ENCODE measurements around the gene RAPGEF6. TPM values are rescaled to one million over a fixed set of nuclear protein-coding genes. Genes with fewer than 3 reads are reported as not detected.

RAPGEF6 gene
- total and polyA plus RNA-seq, 2 experiments from 2014 or later = 9.5 to 20.3 TPM

DNA sequence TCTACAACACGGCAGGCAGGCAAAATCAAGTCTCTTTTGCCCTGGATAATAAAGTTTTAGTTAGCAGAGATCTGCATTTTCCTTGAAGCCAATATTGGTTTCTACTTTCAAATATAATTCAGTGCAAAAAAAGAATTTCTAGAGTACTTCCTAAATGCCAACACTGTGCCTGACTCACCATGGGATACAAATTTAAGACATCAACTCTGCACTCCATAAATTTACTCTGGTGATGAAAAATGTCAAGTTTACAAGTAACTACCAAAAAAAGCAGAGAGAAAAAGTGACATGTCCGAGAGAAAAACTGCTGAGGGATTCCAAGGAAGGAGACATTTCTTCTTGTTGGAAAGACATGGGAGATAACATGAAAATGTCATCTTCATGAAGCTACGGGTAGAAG, 119.7 kb downstream of the RAPGEF6 start (continued):
- TF ChIP-seq, protein P1, sequence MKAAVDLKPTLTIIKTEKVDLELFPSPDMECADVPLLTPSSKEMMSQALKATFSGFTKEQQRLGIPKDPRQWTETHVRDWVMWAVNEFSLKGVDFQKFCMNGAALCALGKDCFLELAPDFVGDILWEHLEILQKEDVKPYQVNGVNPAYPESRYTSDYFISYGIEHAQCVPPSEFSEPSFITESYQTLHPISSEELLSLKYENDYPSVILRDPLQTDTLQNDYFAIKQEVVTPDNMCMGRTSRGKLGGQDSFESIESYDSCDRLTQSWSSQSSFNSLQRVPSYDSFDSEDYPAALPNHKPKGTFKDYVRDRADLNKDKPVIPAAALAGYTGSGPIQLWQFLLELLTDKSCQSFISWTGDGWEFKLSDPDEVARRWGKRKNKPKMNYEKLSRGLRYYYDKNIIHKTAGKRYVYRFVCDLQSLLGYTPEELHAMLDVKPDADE (IDR thresholded peaks at IDR 0.05) = no peak
- no peak for TF ChIP-seq EZH2 (IDR thresholded peaks at IDR 0.05; ENCODE audit: low read depth, unreplicated experiment)
- TF ChIP-seq CREB1 (CRISPR knock-in tag; IDR thresholded peaks at IDR 0.05; ENCODE audit: low read depth) = no peak
- TF ChIP-seq, protein P2, sequence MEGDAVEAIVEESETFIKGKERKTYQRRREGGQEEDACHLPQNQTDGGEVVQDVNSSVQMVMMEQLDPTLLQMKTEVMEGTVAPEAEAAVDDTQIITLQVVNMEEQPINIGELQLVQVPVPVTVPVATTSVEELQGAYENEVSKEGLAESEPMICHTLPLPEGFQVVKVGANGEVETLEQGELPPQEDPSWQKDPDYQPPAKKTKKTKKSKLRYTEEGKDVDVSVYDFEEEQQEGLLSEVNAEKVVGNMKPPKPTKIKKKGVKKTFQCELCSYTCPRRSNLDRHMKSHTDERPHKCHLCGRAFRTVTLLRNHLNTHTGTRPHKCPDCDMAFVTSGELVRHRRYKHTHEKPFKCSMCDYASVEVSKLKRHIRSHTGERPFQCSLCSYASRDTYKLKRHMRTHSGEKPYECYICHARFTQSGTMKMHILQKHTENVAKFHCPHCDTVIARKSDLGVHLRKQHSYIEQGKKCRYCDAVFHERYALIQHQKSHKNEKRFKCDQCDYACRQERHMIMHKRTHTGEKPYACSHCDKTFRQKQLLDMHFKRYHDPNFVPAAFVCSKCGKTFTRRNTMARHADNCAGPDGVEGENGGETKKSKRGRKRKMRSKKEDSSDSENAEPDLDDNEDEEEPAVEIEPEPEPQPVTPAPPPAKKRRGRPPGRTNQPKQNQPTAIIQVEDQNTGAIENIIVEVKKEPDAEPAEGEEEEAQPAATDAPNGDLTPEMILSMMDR (conservative IDR thresholded peaks at IDR 0.05; ENCODE audit: low read depth in 2 of 2) = no peak

DNA sequence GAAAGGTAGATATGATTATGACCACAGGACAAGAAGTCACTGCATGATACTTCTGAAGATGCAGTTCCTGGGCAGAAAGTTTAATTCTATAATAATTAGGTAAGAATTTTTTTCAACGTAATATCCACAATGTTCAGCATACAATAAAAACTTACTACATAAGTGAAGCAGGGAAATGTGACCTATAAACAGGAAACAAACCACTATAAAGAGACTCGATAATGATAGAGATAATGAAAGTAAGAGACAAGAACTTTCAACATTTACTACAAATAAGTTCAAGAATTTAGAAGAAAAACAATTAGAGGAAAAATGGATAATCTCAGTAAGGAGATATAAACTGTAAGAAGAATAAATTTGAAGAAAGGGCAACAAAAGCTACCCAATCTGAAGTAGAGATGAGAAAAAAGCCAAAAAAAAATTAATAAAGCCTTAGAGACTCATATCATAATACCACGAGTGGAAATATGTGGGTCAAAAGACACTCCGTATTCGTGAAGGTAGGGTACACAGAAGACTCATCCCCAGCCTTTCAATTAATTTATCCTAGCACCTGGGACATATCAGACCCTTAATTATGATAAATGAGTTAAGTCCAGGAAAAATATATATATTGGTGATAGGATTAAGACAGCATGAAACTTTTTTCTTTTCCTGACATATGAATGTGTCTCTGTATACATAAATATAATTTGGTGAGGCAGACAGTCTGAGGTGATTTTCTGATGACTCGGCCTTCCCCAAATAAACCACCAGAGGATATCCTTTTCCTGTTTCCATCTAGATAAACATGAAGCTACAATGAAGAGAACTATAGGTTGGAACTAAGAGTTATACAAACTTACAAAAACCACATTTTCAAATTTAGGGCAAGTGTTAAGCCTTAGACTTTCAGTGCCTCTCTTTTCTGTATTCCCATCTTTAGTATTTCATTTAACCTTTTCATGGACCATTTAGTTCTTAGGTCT, 120.4 kb downstream of the RAPGEF6 start:
- H3K27me3 ChIP-seq (ENCODE audit: insufficient read depth) = no peaks in the 10 kb centered on the region
- H3K79me2 ChIP-seq (replicated peaks; ENCODE audit: insufficient read depth) = no peaks in the 10 kb centered on the region
- H3K27ac ChIP-seq (ENCODE audit: low read depth) = no peak overlapping the region
- H3K4me2 ChIP-seq = no peak overlapping the region
- H3K4me1 ChIP-seq (ENCODE audit: insufficient read depth) = no peaks in the 10 kb centered on the region
- ATAC-seq (no peak), DNase-seq (ENCODE audit: low spot score) (no peak)
- H3K36me3 Mint-ChIP-seq (ENCODE audit: low read depth) = peaks cover 5% of the 10 kb centered on the region; the same call in 1 of the 3 replicates
- peaks cover 4% of the 10 kb centered on the region; the same call in 1 of the 3 replicates for H3K4me1 Mint-ChIP-seq
- no peak overlapping the region for H3K4me3 ChIP-seq
- no peaks in the 10 kb centered on the region for H3K9me3 Mint-ChIP-seq
- H3F3A ChIP-seq (replicated peaks; ENCODE audit: low read depth) = no peaks in the 10 kb centered on the region
- H3K9me2 ChIP-seq (ENCODE audit: insufficient read depth) = no peaks in the 10 kb centered on the region
- TF ChIP-seq ZNF331 (CRISPR knock-in tag; IDR thresholded peaks at IDR 0.05; ENCODE audit: low read depth) = no peak
- no peak overlapping the region for H3K4me3 Mint-ChIP-seq
- no peak overlapping the region for H3K27ac Mint-ChIP-seq
- no peaks in the 10 kb centered on the region for H3K27me3 Mint-ChIP-seq (ENCODE audit: insufficient read depth, low read depth, poor library complexity)
- no peaks in the 10 kb centered on the region for H4K20me1 ChIP-seq (replicated peaks; ENCODE audit: insufficient read depth)
- no peaks in the 10 kb centered on the region for H3K36me3 ChIP-seq (ENCODE audit: insufficient read depth)
- H2AFZ ChIP-seq = no peak overlapping the region

DNA sequence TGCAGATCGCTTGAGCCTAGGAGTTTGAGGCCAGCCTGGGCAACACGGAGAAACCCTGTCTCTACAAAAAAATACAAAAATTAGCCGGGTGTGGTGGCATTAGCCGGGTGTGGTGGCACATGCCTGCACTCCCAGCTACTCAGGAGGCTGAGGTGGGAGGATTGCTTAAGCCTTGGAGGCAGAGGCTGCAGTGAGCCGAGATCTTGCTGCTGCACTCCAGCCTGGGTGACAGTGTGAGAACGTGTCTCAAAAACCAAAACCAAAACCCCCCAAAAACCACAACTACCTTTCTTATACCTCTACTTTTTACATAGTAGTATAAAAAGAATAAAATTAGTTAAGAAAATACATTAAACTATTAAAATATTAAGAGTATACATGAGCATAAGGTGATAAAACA, 121.2 kb downstream of the RAPGEF6 start:
- no peak for TF ChIP-seq EZH2phosphoT487 (IDR thresholded peaks at IDR 0.05; ENCODE audit: unreplicated experiment)
- TF ChIP-seq, protein P1 (IDR thresholded peaks at IDR 0.05) = no peak
- no peak for TF ChIP-seq NANOG (IDR thresholded peaks at IDR 0.05; ENCODE audit: borderline replicate concordance)
- Mint-ChIP-seq H3K4me1 (peaks cover 4% of the 10 kb centered on the region; the same call in 1 of the 3 replicates), H3K4me3 (no peak overlapping the region)

More for the DNA sequence above, 121.2 kb downstream of the RAPGEF6 start:
- H3K27me3 ChIP-seq (ENCODE audit: insufficient read depth) = no peaks in the 10 kb centered on the region
- H3K79me2 ChIP-seq (replicated peaks; ENCODE audit: insufficient read depth) = no peaks in the 10 kb centered on the region
- no peaks in the 10 kb centered on the region for H3K4me1 ChIP-seq (ENCODE audit: insufficient read depth)
- ATAC-seq (no peak), DNase-seq (ENCODE audit: low spot score) (no peak)
- H2AFZ ChIP-seq = no peak overlapping the region
- no peaks in the 10 kb centered on the region for H3K9me3 Mint-ChIP-seq
- no peaks in the 10 kb centered on the region for H3K27me3 Mint-ChIP-seq (ENCODE audit: insufficient read depth, low read depth, poor library complexity)
- H3K27ac ChIP-seq (ENCODE audit: low read depth) = no peak overlapping the region
- H3K4me2 ChIP-seq = no peak overlapping the region
- no peaks in the 10 kb centered on the region for H3K36me3 ChIP-seq (ENCODE audit: insufficient read depth)
- H3K4me3 ChIP-seq = no peak overlapping the region
- no peaks in the 10 kb centered on the region for H3K9me2 ChIP-seq (ENCODE audit: insufficient read depth)
- H3K36me3 Mint-ChIP-seq (ENCODE audit: low read depth) = peaks cover 3% of the 10 kb centered on the region; the same call in 1 of the 3 replicates
- H3K27ac Mint-ChIP-seq = no peak overlapping the region
- no peaks in the 10 kb centered on the region for H3F3A ChIP-seq (replicated peaks; ENCODE audit: low read depth)
- no peaks in the 10 kb centered on the region for H4K20me1 ChIP-seq (replicated peaks; ENCODE audit: insufficient read depth)

Measured in GM23338 (cell line).